ENCODE results near the gene PHAF1.

The PHAF1 gene

GRCh38 chr16:67087291-67087690 is 22.4 kb upstream of the PHAF1 start:
- no peak overlapping the region for H3K4me3 ChIP-seq (ENCODE audit: insufficient read depth, low read depth, low read length, poor library complexity, severe bottlenecking)

GRCh38 chr16:67087803-67088202 is 21.9 kb upstream of the PHAF1 start:
- Histone ChIP-seq H3K36me3 (ENCODE audit: control insufficient read depth, insufficient read depth, low read length) (no peaks in the 10 kb centered on the region), H3K9me3 (ENCODE audit: control insufficient read depth, low read length) (no peaks in the 10 kb centered on the region), H3K4me1 (ENCODE audit: control insufficient read depth, insufficient read depth, low read length, poor library complexity, severe bottlenecking) (no peaks in the 10 kb centered on the region), H3K27me3 (replicated peaks; ENCODE audit: control insufficient read depth, insufficient read depth, low read length, poor library complexity, severe bottlenecking) (no peaks in the 10 kb centered on the region), H3K4me3 (ENCODE audit: insufficient read depth, low read depth, low read length, poor library complexity, severe bottlenecking) (no peak overlapping the region), H3K27ac (ENCODE audit: insufficient read depth, low read length, poor library complexity, severe bottlenecking) (no peak overlapping the region)
- no peak for DNase-seq

More at GRCh38 chr16:67087291-67087690, 22.4 kb upstream of the PHAF1 start:
- DNase-seq, result no peak
- Histone ChIP-seq H3K4me1 (ENCODE audit: control insufficient read depth, insufficient read depth, low read length, poor library complexity, severe bottlenecking) (no peaks in the 10 kb centered on the region), H3K9me3 (ENCODE audit: control insufficient read depth, low read length) (no peaks in the 10 kb centered on the region), H3K36me3 (ENCODE audit: control insufficient read depth, insufficient read depth, low read length) (no peaks in the 10 kb centered on the region), H3K27ac (ENCODE audit: insufficient read depth, low read length, poor library complexity, severe bottlenecking) (no peak overlapping the region), H3K27me3 (replicated peaks; ENCODE audit: control insufficient read depth, insufficient read depth, low read length, poor library complexity, severe bottlenecking) (no peaks in the 10 kb centered on the region)

- H3K27ac ChIP-seq (ENCODE audit: insufficient read depth, low read length, poor library complexity, severe bottlenecking), result no peak overlapping the region
- H3K9me3 ChIP-seq (ENCODE audit: control insufficient read depth, low read length), result no peaks in the 10 kb centered on the region
- no peak for DNase-seq
- H3K36me3 ChIP-seq (ENCODE audit: control insufficient read depth, insufficient read depth, low read length), result no peaks in the 10 kb centered on the region
- H3K4me3 ChIP-seq (ENCODE audit: insufficient read depth, low read depth, low read length, poor library complexity, severe bottlenecking), result no peak overlapping the region
- no peaks in the 10 kb centered on the region for H3K4me1 ChIP-seq (ENCODE audit: control insufficient read depth, insufficient read depth, low read length, poor library complexity, severe bottlenecking)
- no peaks in the 10 kb centered on the region for H3K27me3 ChIP-seq (replicated peaks; ENCODE audit: control insufficient read depth, insufficient read depth, low read length, poor library complexity, severe bottlenecking)
Observed at GRCh38 chr16:67088551-67088950, 21.2 kb upstream of the PHAF1 start.

- Histone ChIP-seq H3K27me3 (replicated peaks; ENCODE audit: control insufficient read depth, insufficient read depth, low read length, poor library complexity, severe bottlenecking) (no peaks in the 10 kb centered on the region), H3K27ac (ENCODE audit: insufficient read depth, low read length, poor library complexity, severe bottlenecking) (no peak overlapping the region), H3K4me3 (ENCODE audit: insufficient read depth, low read depth, low read length, poor library complexity, severe bottlenecking) (no peak overlapping the region), H3K9me3 (ENCODE audit: control insufficient read depth, low read length) (no peaks in the 10 kb centered on the region), H3K4me1 (ENCODE audit: control insufficient read depth, insufficient read depth, low read length, poor library complexity, severe bottlenecking) (no peaks in the 10 kb centered on the region), H3K36me3 (ENCODE audit: control insufficient read depth, insufficient read depth, low read length) (no peaks in the 10 kb centered on the region)
- DNase-seq, result no peak
Observed at GRCh38 chr16:67089101-67089500, 20.6 kb upstream of the PHAF1 start.

DNA sequence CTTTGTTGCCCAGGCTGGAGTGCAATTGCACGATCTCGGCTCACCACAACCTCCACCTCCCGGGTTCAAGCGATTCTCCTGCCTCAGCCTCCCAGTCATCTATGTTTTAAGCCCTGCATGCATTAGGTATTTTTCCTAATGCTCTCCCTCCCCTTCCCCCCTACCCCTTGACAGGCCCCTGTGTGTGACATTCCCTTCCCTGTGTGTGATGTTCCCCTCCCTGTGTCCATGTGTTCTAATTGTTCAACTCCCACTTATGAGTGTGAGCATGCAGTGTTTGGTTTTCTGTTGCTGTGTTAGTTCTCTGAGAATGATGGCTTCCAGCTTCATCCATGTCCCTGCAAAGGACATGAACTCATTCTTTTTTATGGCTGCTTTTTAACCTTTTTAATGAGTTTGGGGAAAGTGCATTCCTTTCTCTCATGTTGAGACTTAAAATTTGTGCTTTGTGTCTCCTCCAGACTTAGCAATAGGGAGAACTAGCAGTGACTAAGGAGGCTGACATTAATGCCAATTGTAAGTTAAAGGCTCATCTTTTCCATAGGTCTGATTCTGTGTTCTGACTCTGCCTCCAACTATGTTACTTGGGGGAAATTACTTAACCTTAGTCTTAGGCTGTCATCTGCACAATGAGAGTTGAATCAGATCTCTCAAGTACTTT is 17.7 kb upstream of the PHAF1 start:
- DNase-seq, result no peak
- Histone ChIP-seq H3K9me3 (ENCODE audit: control insufficient read depth, low read length) (no peaks in the 10 kb centered on the region), H3K4me3 (ENCODE audit: insufficient read depth, low read depth, low read length, poor library complexity, severe bottlenecking) (no peak overlapping the region), H3K4me1 (ENCODE audit: control insufficient read depth, insufficient read depth, low read length, poor library complexity, severe bottlenecking) (no peaks in the 10 kb centered on the region), H3K27me3 (replicated peaks; ENCODE audit: control insufficient read depth, insufficient read depth, low read length, poor library complexity, severe bottlenecking) (no peaks in the 10 kb centered on the region), H3K27ac (ENCODE audit: insufficient read depth, low read length, poor library complexity, severe bottlenecking) (no peak overlapping the region), H3K36me3 (ENCODE audit: control insufficient read depth, insufficient read depth, low read length) (no peaks in the 10 kb centered on the region)

DNA sequence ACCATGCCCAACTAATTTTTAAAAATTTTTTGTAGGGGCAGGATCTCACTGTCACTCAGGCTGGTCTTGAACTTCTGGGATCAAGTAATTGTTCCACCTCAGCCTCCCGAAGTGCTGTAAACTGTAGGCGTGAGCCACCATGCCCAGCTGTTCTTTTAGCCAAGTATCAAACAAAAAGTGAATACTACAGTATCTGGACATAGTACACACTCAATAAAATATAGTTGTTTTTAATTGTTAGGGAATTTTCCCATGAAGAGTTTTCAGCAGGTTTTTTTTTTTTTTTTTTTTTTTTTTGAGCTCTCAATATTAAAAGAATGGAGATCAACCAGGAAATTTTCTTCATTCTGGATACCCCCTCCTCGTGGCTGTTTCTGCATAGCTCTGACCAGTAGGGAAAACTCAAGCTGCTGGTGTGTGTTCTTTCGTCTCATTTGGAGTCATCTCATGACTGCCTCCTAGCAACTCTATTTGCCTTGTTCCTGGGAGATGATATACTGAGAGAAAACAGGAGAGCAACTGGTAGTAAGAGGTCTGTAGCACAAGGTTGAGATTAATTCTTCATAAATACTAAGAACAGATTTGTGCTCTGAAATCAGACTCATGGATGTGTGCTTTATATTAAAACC is 16.5 kb upstream of the PHAF1 start:
- Histone ChIP-seq H3K36me3 (ENCODE audit: control insufficient read depth, insufficient read depth, low read length) (no peaks in the 10 kb centered on the region), H3K9me3 (ENCODE audit: control insufficient read depth, low read length) (no peaks in the 10 kb centered on the region), H3K27me3 (replicated peaks; ENCODE audit: control insufficient read depth, insufficient read depth, low read length, poor library complexity, severe bottlenecking) (no peaks in the 10 kb centered on the region), H3K27ac (ENCODE audit: insufficient read depth, low read length, poor library complexity, severe bottlenecking) (no peak overlapping the region), H3K4me3 (ENCODE audit: insufficient read depth, low read depth, low read length, poor library complexity, severe bottlenecking) (no peak overlapping the region), H3K4me1 (ENCODE audit: control insufficient read depth, insufficient read depth, low read length, poor library complexity, severe bottlenecking) (no peaks in the 10 kb centered on the region)
- no peak for DNase-seq

DNA sequence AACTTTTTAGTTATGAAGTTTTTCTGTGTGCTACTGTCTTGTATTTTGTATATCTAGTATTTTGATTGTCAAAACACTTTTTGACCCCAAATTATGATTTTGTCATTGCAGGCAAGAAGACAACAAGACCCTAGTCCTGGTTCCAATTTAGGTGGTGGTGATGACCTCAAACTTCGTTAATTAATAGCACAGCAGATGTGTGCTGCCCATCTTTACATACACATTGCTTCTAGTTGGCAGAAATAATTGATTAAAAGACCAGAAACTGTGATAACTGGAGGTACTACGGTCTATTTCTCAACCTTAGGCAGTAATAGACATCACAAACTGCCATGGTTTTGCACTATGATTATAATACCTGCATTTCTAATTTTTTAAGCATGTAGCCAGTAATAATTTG is 11.1 kb upstream of the PHAF1 start:
- H3K36me3 ChIP-seq (ENCODE audit: control insufficient read depth, insufficient read depth, low read length), result peaks cover 3% of the 10 kb centered on the region
- DNase-seq, result no peak
- H3K4me3 ChIP-seq (ENCODE audit: insufficient read depth, low read depth, low read length, poor library complexity, severe bottlenecking), result no peak overlapping the region
- no peaks in the 10 kb centered on the region for H3K27me3 ChIP-seq (replicated peaks; ENCODE audit: control insufficient read depth, insufficient read depth, low read length, poor library complexity, severe bottlenecking)
- H3K9me3 ChIP-seq (ENCODE audit: control insufficient read depth, low read length), result no peaks in the 10 kb centered on the region
- H3K27ac ChIP-seq (ENCODE audit: insufficient read depth, low read length, poor library complexity, severe bottlenecking), result no peak overlapping the region
- no peaks in the 10 kb centered on the region for H3K4me1 ChIP-seq (ENCODE audit: control insufficient read depth, insufficient read depth, low read length, poor library complexity, severe bottlenecking)

DNA sequence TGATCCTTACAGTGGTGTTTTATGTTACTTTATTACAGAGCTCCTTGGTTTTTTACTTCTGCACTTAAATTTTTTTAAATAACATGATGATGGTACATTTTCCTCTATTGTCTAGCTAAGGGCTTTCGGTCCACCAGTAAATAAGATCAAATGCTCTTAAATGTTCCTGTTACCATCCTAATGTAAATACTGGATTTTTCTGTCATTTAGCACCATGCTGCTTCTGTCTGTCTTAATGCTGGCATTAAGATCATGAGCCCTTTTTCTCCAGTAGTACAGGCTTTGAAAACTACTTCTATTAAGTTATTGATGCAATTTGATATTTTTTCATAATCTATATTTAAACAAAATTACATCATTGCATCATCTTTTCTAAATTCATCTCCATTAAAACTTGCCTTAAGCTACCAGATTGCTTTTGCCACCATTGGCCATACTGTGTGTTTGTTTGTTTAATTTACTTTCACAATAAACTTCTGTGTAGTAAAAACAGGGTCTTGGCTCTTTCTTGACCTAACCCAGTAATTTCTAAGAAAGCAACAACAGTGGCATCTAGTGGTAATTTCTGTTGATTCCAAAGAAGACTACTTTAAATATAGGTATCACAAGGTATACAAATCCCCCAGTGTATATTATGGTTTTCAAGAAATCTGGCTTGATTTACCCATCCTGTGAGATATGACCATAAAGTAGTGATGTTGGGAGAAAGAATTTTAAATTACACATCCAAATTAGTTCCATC is 9.0 kb upstream of the PHAF1 start:
- no peak for DNase-seq
- H3K4me3 ChIP-seq (ENCODE audit: insufficient read depth, low read depth, low read length, poor library complexity, severe bottlenecking), result no peak overlapping the region
- H3K27me3 ChIP-seq (replicated peaks; ENCODE audit: control insufficient read depth, insufficient read depth, low read length, poor library complexity, severe bottlenecking), result no peaks in the 10 kb centered on the region
- no peaks in the 10 kb centered on the region for H3K4me1 ChIP-seq (ENCODE audit: control insufficient read depth, insufficient read depth, low read length, poor library complexity, severe bottlenecking)
- no peaks in the 10 kb centered on the region for H3K9me3 ChIP-seq (ENCODE audit: control insufficient read depth, low read length)
- peaks cover 3% of the 10 kb centered on the region for H3K36me3 ChIP-seq (ENCODE audit: control insufficient read depth, insufficient read depth, low read length)
- no peak overlapping the region for H3K27ac ChIP-seq (ENCODE audit: insufficient read depth, low read length, poor library complexity, severe bottlenecking)

- no peak overlapping the region for H3K4me3 ChIP-seq (ENCODE audit: insufficient read depth, low read depth, low read length, poor library complexity, severe bottlenecking)
- DNase-seq, result no peak
- no peak overlapping the region for H3K27ac ChIP-seq (ENCODE audit: insufficient read depth, low read length, poor library complexity, severe bottlenecking)
- H3K36me3 ChIP-seq (ENCODE audit: control insufficient read depth, insufficient read depth, low read length), result peaks cover 3% of the 10 kb centered on the region
- H3K27me3 ChIP-seq (replicated peaks; ENCODE audit: control insufficient read depth, insufficient read depth, low read length, poor library complexity, severe bottlenecking), result no peaks in the 10 kb centered on the region
- no peaks in the 10 kb centered on the region for H3K9me3 ChIP-seq (ENCODE audit: control insufficient read depth, low read length)
- H3K4me1 ChIP-seq (ENCODE audit: control insufficient read depth, insufficient read depth, low read length, poor library complexity, severe bottlenecking), result no peaks in the 10 kb centered on the region
Observed at GRCh38 chr16:67101311-67102082, 8.2 kb upstream of the PHAF1 start.
